Activated naive CD4-positive, alpha-beta T cell treated with anti-CD3 and anti-CD28 coated beads, Interleukin-2, amount 50 U/mL, for 16 hours (primary cell): ENCODE data around the gene CBX2.
"Not testable (repeated sequence)": the region's sequence is repeated elsewhere in the genome, so short reads cannot be mapped to it uniquely, and the experiment has no call there.

ENCODE experiments used
- DNase-seq: peaks from one replicate; pipeline ENCODE4 v3.0.0-alpha.2; 2020

The CBX2 gene

GRCh38 chr17:79743614-79744013 lies 34.3 kb upstream of the CBX2 start:
- no peak for DNase-seq

- DNase-seq: no peak
These were observed 32.3 kb upstream of the CBX2 start for GRCh38 chr17:79745641-79746105.

GRCh38 chr17:79746889-79747507 lies 30.9 kb upstream of the CBX2 start:
- no peak for DNase-seq

GRCh38 chr17:79747508-79748294 lies 30.2 kb upstream of the CBX2 start:
- no peak for DNase-seq

GRCh38 chr17:79748295-79749099 lies 29.5 kb upstream of the CBX2 start:
- no peak for DNase-seq

GRCh38 chr17:79749156-79749815 lies 28.7 kb upstream of the CBX2 start:
- no peak for DNase-seq

GRCh38 chr17:79749958-79750357 lies 28.0 kb upstream of the CBX2 start:
- DNase-seq: no peak

GRCh38 chr17:79750650-79751545 lies 27.1 kb upstream of the CBX2 start:
- DNase-seq: no peak

- peak; percentile 43 for DNase-seq
These were observed 25.8 kb upstream of the CBX2 start for GRCh38 chr17:79752175-79752574.

GRCh38 chr17:79754370-79754769 lies 23.6 kb upstream of the CBX2 start:
- no peak for DNase-seq

GRCh38 chr17:79754903-79755302 lies 23.0 kb upstream of the CBX2 start:
- DNase-seq: not testable (repeated sequence)

- no peak for DNase-seq
These were observed 22.4 kb upstream of the CBX2 start for GRCh38 chr17:79755591-79755990.

- no peak for DNase-seq
These were observed 20.7 kb upstream of the CBX2 start for GRCh38 chr17:79757140-79757745.

- DNase-seq: no peak
These were observed 19.7 kb upstream of the CBX2 start for GRCh38 chr17:79758271-79758670.

GRCh38 chr17:79760197-79760906 lies 17.6 kb upstream of the CBX2 start:
- no peak for DNase-seq

- DNase-seq: no peak
These were observed 15.9 kb upstream of the CBX2 start for GRCh38 chr17:79761894-79762589.

GRCh38 chr17:79765708-79766107 lies 12.2 kb upstream of the CBX2 start:
- no peak for DNase-seq

- DNase-seq: no peak
These were observed 8.1 kb upstream of the CBX2 start for GRCh38 chr17:79769570-79770506.

- no peak for DNase-seq
These were observed 6.7 kb upstream of the CBX2 start for GRCh38 chr17:79771276-79771675.
